H1 (cell line): ENCODE measurements around the gene CLEC14A. TPM values are rescaled to one million over a fixed set of nuclear protein-coding genes. Genes with fewer than 3 reads are reported as not detected.

ENCODE experiments used
- CREB1 ChIP-seq: IDR thresholded peaks from 2 replicates; pipeline ENCODE4 v1.6.1; 2012; ENCODE audit warnings: inconsistent platforms
- FOSL1 ChIP-seq: IDR thresholded peaks from 2 replicates; pipeline ENCODE4 v1.6.1; 2011; ENCODE audit warnings: mild to moderate bottlenecking, low read depth, low read length, moderate library complexity; ENCODE audit not compliant: insufficient read depth
- GTF2F1 ChIP-seq: IDR thresholded peaks from 2 replicates; pipeline ENCODE4 v1.6.1; 2012; ENCODE audit warnings: low read depth, low read length, improper control_type of control experiment, borderline replicate concordance
- HDAC2 ChIP-seq, 2 experiments: fragments of 300-600 bp in 1 of 2; sonication (generic) in 1 of 2; IDR thresholded peaks; 2 replicates each; pipeline ENCODE4 v1.6.1; 2011 to 2012; ENCODE audit warnings: low read depth in 2 of 2, low read length in 2 of 2, mild to moderate bottlenecking in 2 of 2, moderate library complexity in 2 of 2, borderline replicate concordance in 1 of 2, inconsistent platforms in 1 of 2
- SP1 ChIP-seq: IDR thresholded peaks from 2 replicates; pipeline ENCODE4 v1.6.1; 2011; ENCODE audit warnings: low read depth, low read length
- ZNF274 ChIP-seq: IDR thresholded peaks from 2 replicates; pipeline ENCODE4 v1.7.0; 2012; ENCODE audit warnings: low read length, borderline replicate concordance; ENCODE audit errors: extremely low read depth
- polyA plus RNA-seq, 7 experiments: library from polyadenylated mRNA; depleted of rRNA in 3 of 7; stranded (reverse) in 5 of 7; unstranded in 2 of 7; fragments of >200 nt in 5 of 7; fragments of 200-250 nt in 2 of 7; gene quantifications; 1 replicate in 5 of 7; 2 replicates in 1 of 7; 4 replicates in 1 of 7; pipeline versions ENCODE4 v1.2.1 to v1.2.3, GENCODE V29; 2011 to 2013; ENCODE audit warnings: missing spikeins in 2 of 7, mixed read lengths in 2 of 7
- total RNA-seq: library from RNA; stranded (reverse); fragmentation: NEBNext Ultra II Directional; extraction: Animal tissue kit (Norgen Biotek cat#: 25700); gene quantifications from 2 replicates; pipeline ENCODE4 v1.2.1, GENCODE V29; 2021
- TF ChIP-seq, protein P1 (sequence below): IDR thresholded peaks from 2 replicates; pipeline ENCODE4 v1.6.1; 2012; ENCODE audit warnings: inconsistent platforms
- TF ChIP-seq, protein P2 (sequence below): fragments of 300-600 bp; sonication (generic); IDR thresholded peaks from 2 replicates; pipeline ENCODE4 v1.7.1; 2012; ENCODE audit warnings: low read length, moderate library complexity, mild to moderate bottlenecking, inconsistent platforms; ENCODE audit not compliant: insufficient replicate concordance

The CLEC14A gene
- total and polyA plus RNA-seq, 2 of the 8 experiments (the other 6 are each of a cell fraction or from before 2014, with no cell fraction given): 0.09 to 0.13 TPM

DNA sequence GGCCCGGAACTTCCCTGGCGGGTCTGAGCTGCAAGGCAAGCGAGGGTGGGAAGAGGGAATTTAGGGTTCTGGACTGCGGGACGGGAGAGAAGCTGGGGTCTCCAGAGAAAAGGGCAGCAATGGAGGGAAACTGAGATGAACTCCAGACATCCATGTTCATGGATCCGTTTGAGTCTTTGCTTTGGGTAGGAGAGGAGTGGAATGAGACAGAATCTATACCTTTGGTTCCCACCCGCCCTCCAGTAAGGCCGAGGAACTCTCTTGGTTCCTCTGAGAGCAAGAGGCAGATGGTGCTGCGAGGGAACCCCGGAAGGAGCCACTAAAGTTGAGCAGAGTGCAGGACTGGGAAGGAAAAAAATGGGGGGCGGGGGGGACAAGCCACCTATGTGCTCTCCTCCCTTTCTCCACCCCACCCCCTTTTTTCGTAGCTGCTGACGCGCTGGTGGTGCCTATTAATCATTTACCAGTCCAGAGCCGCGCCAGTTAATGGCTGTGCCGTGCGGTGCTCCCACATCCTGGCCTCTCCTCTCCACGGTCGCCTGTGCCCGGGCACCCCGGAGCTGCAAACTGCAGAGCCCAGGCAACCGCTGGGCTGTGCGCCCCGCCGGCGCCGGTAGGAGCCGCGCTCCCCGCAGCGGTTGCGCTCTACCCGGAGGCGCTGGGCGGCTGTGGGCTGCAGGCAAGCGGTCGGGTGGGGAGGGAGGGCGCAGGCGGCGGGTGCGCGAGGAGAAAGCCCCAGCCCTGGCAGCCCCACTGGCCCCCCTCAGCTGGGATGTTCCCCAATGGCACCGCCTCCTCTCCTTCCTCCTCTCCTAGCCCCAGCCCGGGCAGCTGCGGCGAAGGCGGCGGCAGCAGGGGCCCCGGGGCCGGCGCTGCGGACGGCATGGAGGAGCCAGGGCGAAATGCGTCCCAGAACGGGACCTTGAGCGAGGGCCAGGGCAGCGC is 47.0 kb downstream of the CLEC14A start (continued):
- TF ChIP-seq, protein P1, sequence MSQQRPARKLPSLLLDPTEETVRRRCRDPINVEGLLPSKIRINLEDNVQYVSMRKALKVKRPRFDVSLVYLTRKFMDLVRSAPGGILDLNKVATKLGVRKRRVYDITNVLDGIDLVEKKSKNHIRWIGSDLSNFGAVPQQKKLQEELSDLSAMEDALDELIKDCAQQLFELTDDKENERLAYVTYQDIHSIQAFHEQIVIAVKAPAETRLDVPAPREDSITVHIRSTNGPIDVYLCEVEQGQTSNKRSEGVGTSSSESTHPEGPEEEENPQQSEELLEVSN: no peak
- TF ChIP-seq SP1 (no peak), HDAC2 (IDR thresholded peaks at IDR 0.05; ENCODE audit: borderline replicate concordance in 1 of 2, low read depth in 2 of 2, low read length in 2 of 2) (0 out of 4 replicates have a peak, but pooled peaks of 1 of the 2 experiments have one; percentile 57), CREB1 (no peak), FOSL1 (no peak), ZNF274 (no peak), GTF2F1 (no peak)
- TF ChIP-seq, protein P2, sequence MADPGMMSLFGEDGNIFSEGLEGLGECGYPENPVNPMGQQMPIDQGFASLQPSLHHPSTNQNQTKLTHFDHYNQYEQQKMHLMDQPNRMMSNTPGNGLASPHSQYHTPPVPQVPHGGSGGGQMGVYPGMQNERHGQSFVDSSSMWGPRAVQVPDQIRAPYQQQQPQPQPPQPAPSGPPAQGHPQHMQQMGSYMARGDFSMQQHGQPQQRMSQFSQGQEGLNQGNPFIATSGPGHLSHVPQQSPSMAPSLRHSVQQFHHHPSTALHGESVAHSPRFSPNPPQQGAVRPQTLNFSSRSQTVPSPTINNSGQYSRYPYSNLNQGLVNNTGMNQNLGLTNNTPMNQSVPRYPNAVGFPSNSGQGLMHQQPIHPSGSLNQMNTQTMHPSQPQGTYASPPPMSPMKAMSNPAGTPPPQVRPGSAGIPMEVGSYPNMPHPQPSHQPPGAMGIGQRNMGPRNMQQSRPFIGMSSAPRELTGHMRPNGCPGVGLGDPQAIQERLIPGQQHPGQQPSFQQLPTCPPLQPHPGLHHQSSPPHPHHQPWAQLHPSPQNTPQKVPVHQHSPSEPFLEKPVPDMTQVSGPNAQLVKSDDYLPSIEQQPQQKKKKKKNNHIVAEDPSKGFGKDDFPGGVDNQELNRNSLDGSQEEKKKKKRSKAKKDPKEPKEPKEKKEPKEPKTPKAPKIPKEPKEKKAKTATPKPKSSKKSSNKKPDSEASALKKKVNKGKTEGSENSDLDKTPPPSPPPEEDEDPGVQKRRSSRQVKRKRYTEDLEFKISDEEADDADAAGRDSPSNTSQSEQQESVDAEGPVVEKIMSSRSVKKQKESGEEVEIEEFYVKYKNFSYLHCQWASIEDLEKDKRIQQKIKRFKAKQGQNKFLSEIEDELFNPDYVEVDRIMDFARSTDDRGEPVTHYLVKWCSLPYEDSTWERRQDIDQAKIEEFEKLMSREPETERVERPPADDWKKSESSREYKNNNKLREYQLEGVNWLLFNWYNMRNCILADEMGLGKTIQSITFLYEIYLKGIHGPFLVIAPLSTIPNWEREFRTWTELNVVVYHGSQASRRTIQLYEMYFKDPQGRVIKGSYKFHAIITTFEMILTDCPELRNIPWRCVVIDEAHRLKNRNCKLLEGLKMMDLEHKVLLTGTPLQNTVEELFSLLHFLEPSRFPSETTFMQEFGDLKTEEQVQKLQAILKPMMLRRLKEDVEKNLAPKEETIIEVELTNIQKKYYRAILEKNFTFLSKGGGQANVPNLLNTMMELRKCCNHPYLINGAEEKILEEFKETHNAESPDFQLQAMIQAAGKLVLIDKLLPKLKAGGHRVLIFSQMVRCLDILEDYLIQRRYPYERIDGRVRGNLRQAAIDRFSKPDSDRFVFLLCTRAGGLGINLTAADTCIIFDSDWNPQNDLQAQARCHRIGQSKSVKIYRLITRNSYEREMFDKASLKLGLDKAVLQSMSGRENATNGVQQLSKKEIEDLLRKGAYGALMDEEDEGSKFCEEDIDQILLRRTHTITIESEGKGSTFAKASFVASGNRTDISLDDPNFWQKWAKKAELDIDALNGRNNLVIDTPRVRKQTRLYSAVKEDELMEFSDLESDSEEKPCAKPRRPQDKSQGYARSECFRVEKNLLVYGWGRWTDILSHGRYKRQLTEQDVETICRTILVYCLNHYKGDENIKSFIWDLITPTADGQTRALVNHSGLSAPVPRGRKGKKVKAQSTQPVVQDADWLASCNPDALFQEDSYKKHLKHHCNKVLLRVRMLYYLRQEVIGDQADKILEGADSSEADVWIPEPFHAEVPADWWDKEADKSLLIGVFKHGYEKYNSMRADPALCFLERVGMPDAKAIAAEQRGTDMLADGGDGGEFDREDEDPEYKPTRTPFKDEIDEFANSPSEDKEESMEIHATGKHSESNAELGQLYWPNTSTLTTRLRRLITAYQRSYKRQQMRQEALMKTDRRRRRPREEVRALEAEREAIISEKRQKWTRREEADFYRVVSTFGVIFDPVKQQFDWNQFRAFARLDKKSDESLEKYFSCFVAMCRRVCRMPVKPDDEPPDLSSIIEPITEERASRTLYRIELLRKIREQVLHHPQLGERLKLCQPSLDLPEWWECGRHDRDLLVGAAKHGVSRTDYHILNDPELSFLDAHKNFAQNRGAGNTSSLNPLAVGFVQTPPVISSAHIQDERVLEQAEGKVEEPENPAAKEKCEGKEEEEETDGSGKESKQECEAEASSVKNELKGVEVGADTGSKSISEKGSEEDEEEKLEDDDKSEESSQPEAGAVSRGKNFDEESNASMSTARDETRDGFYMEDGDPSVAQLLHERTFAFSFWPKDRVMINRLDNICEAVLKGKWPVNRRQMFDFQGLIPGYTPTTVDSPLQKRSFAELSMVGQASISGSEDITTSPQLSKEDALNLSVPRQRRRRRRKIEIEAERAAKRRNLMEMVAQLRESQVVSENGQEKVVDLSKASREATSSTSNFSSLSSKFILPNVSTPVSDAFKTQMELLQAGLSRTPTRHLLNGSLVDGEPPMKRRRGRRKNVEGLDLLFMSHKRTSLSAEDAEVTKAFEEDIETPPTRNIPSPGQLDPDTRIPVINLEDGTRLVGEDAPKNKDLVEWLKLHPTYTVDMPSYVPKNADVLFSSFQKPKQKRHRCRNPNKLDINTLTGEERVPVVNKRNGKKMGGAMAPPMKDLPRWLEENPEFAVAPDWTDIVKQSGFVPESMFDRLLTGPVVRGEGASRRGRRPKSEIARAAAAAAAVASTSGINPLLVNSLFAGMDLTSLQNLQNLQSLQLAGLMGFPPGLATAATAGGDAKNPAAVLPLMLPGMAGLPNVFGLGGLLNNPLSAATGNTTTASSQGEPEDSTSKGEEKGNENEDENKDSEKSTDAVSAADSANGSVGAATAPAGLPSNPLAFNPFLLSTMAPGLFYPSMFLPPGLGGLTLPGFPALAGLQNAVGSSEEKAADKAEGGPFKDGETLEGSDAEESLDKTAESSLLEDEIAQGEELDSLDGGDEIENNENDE: no peak
